ENCODE results near the gene ARHGAP21.

GRCh38 chr10:24569330-24569796 is 154.3 kb downstream of the ARHGAP21 start:
- TF ChIP-seq CTCF (IDR thresholded peaks at IDR 0.05) (no peak), EP300 (IDR thresholded peaks at IDR 0.05) (no peak), POLR2A (IDR thresholded peaks at IDR 0.05) (no peak), POLR2AphosphoS5 (IDR thresholded peaks at IDR 0.05) (no peak)

Measured in sigmoid colon (tissue), 4 donors.